DMS79 (cell line): ENCODE measurements around the gene DPYSL4.

ENCODE experiments used
- DNase-seq: peaks from one replicate; lab custom pipeline; 2025; lab: John Stamatoyannopoulos, UW

DPYSL4 gene

GRCh38 chr10:132228616-132229015 is 41.9 kb downstream of the DPYSL4 start:
- no peak for DNase-seq

- DNase-seq, result no peak
These were observed 42.3 kb downstream of the DPYSL4 start for GRCh38 chr10:132229096-132229495.

- no peak for DNase-seq
These were observed 43.2 kb downstream of the DPYSL4 start for GRCh38 chr10:132229834-132230556.

- no peak for DNase-seq
These were observed 43.9 kb downstream of the DPYSL4 start for GRCh38 chr10:132230557-132231210.

GRCh38 chr10:132231656-132232022 is 44.9 kb downstream of the DPYSL4 start:
- DNase-seq, result no peak

GRCh38 chr10:132232023-132232951 is 45.5 kb downstream of the DPYSL4 start:
- DNase-seq, result no peak

GRCh38 chr10:132232981-132233380 is 46.2 kb downstream of the DPYSL4 start:
- DNase-seq, result no peak

GRCh38 chr10:132233501-132234085 is 46.8 kb downstream of the DPYSL4 start:
- DNase-seq, result no peak

- no peak for DNase-seq
These were observed 48.1 kb downstream of the DPYSL4 start for GRCh38 chr10:132234860-132235259.

GRCh38 chr10:132236161-132236560 is 49.4 kb downstream of the DPYSL4 start:
- no peak for DNase-seq

GRCh38 chr10:132236881-132237280 is 50.1 kb downstream of the DPYSL4 start:
- DNase-seq, result no peak

- DNase-seq, result no peak
These were observed 50.6 kb downstream of the DPYSL4 start for GRCh38 chr10:132237396-132237795.

- no peak for DNase-seq
These were observed 51.1 kb downstream of the DPYSL4 start for GRCh38 chr10:132237871-132238270.

- DNase-seq, result no peak
These were observed 51.8 kb downstream of the DPYSL4 start for GRCh38 chr10:132238371-132239125.

- no peak for DNase-seq
These were observed 52.6 kb downstream of the DPYSL4 start for GRCh38 chr10:132239126-132240031.

GRCh38 chr10:132240156-132240555 is 53.4 kb downstream of the DPYSL4 start:
- no peak for DNase-seq

GRCh38 chr10:132240581-132240980 is 53.8 kb downstream of the DPYSL4 start:
- no peak for DNase-seq

GRCh38 chr10:132241086-132241485 is 54.3 kb downstream of the DPYSL4 start:
- DNase-seq, result no peak

- DNase-seq, result no peak
These were observed 54.7 kb downstream of the DPYSL4 start for GRCh38 chr10:132241496-132241895.

- DNase-seq, result no peak
These were observed 55.5 kb downstream of the DPYSL4 start for GRCh38 chr10:132242103-132242840.
